Colonic mucosa (tissue), 4 donors: ENCODE results near the gene SLC39A8. TPM values are rescaled to one million over a fixed set of nuclear protein-coding genes. Genes with fewer than 3 reads are reported as not detected.
"Not testable (repeated sequence)": the region's sequence is repeated elsewhere in the genome, so short reads cannot be mapped to it uniquely, and the experiment has no call there.

ENCODE experiments used
- DNase-seq: peaks from one replicate; pipeline ENCODE4 v3.0.0-alpha.2; 2020
- H3K27ac ChIP-seq: fragments of 200-600 bp; one replicate; pipeline ENCODE4 v1.8.0; 2021
- H3K27me3 ChIP-seq: fragments of 200-600 bp; one replicate; pipeline ENCODE4 v1.8.0; 2021
- H3K36me3 ChIP-seq: fragments of 200-600 bp; one replicate; pipeline ENCODE4 v1.8.0; 2021
- H3K4me1 ChIP-seq: fragments of 200-600 bp; one replicate; pipeline ENCODE4 v1.8.0; 2021; ENCODE audit warnings: mild to moderate bottlenecking
- H3K4me3 ChIP-seq: fragments of 200-600 bp; one replicate; pipeline ENCODE4 v1.8.0; 2021
- H3K9ac ChIP-seq, 2 donors: one replicate each; pipeline ENCODE4 v1.7.0; 2013; ENCODE audit warnings: control low read depth in 2 of 2, low read depth in 2 of 2, low read length in 2 of 2
- H3K9me3 ChIP-seq: fragments of 200-600 bp; one replicate; pipeline ENCODE4 v1.8.0; 2021
- intact Hi-C: fragments of 100-400 bp; cut with DNase I; formaldehyde crosslinking; loops from one replicate; pipeline ENCODE4 v1.14.1; 2022
- total RNA-seq, 2 donors: library from RNA; stranded (reverse); fragmentation: NEBNext Ultra II Directional in 1 of 2; extraction: Animal tissue kit (Norgen Biotek cat#: 25700) in 1 of 2; gene quantifications; one replicate each; pipeline ENCODE4 v1.2.1, GENCODE V29; 2021
- TF ChIP-seq, protein P1 (sequence below): fragments of 200-600 bp; IDR thresholded peaks from one replicate; pipeline ENCODE4 v1.8.0; 2022; ENCODE audit warnings: antibody characterized with exemption, mild to moderate bottlenecking
- donor health status: healthy.
- donor health status: DM: no; HTN: no; CAD: no.
- donor health status: DM: no; HTN: no; CAD: no.

SLC39A8 gene
- total RNA-seq, 2 donors from 2014 or later = 75.4 to 104 TPM

DNA sequence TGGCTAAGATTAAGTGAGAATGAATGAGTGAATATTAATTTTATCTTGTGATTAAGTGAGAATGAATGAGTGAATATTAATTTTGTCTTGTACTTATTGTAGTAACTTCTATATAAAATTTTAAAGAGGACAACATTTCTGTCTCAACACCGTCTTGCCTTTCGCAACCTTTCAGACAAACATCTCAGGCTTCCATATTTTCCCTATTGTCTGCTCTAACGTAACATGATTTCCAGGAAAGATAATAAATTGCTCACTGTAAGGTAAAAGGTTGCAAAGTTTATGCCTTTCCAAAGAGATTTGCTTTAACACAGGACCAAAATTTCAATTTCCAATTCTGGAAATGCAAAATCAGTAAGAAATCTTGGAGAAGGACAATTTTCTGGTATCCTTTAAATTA is 41.7 kb upstream of the SLC39A8 start:
- H3K4me1 ChIP-seq = no peaks in the 10 kb centered on the region
- H3K36me3 ChIP-seq = no peaks in the 10 kb centered on the region
- no peak overlapping the region for H3K27ac ChIP-seq
- no peaks in the 10 kb centered on the region for H3K9me3 ChIP-seq
- H3K4me3 ChIP-seq = no peak overlapping the region
- H3K9ac ChIP-seq = no peak overlapping the region
- DNase-seq = no peak
- no peaks in the 10 kb centered on the region for H3K27me3 ChIP-seq
- TF ChIP-seq, protein P1, sequence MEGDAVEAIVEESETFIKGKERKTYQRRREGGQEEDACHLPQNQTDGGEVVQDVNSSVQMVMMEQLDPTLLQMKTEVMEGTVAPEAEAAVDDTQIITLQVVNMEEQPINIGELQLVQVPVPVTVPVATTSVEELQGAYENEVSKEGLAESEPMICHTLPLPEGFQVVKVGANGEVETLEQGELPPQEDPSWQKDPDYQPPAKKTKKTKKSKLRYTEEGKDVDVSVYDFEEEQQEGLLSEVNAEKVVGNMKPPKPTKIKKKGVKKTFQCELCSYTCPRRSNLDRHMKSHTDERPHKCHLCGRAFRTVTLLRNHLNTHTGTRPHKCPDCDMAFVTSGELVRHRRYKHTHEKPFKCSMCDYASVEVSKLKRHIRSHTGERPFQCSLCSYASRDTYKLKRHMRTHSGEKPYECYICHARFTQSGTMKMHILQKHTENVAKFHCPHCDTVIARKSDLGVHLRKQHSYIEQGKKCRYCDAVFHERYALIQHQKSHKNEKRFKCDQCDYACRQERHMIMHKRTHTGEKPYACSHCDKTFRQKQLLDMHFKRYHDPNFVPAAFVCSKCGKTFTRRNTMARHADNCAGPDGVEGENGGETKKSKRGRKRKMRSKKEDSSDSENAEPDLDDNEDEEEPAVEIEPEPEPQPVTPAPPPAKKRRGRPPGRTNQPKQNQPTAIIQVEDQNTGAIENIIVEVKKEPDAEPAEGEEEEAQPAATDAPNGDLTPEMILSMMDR = no peak
- intact Hi-C loops = no loop called here

DNA sequence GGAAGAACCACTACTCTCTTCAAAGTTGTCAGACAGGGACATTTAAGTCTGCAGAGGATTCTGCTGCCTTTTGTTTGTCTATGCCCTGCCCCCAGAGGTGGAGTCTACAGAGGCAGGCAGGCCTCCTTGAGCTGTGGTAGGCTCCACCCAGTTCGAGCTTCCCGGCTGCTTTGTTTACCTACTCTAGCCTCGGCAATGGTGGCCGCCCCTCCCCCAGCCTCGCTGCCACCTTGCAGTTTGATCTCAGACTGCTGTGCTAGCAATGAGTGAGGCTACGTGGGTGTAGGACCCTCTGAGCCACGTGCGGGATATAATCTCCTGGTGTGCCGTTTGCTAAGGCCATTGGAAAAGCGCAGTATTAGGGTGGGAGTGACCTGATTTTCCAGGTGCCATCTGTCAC is 35.0 kb upstream of the SLC39A8 start:
- H3K36me3 ChIP-seq, H3K4me1 ChIP-seq, H3K4me3 ChIP-seq, H3K27me3 ChIP-seq, H3K9me3 ChIP-seq, intact Hi-C loops, H3K9ac ChIP-seq, H3K27ac ChIP-seq: not testable (repeated sequence)
- peak; percentile 25 for DNase-seq

DNA sequence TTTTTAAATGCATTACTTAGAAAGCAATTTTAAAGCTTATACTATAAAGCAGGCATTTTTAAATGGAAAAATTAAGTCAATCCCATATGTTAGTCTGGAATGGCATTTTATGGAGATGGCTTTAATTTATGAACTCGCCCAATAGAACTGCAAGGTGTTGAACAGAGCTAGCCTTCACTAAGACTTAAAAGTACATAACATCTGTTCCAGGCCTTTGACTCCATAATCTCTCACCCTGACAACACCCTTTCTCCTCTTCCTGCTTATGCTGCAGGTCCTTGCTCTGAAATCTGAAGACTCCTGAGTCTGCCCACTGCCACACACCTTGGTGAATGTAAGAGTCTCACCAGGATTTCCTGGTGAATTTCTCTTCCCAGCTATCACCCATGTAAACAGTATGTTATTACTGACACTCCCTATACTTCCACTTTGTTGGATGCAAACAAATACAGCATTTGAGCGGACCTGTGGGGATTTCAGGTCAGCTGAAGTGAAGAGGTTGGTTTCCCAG is 17.7 kb upstream of the SLC39A8 start:
- Histone ChIP-seq H3K4me3 (no peak overlapping the region), H3K9me3 (no peaks in the 10 kb centered on the region), H3K9ac (no peak overlapping the region), H3K27me3 (no peaks in the 10 kb centered on the region), H3K36me3 (no peaks in the 10 kb centered on the region), H3K27ac (peak overlapping the region; percentile 13), H3K4me1 (no peaks in the 10 kb centered on the region)
- DNase-seq = peak; percentile 29
- intact Hi-C loops = no loop called here
- TF ChIP-seq, protein P1 = no peak

DNA sequence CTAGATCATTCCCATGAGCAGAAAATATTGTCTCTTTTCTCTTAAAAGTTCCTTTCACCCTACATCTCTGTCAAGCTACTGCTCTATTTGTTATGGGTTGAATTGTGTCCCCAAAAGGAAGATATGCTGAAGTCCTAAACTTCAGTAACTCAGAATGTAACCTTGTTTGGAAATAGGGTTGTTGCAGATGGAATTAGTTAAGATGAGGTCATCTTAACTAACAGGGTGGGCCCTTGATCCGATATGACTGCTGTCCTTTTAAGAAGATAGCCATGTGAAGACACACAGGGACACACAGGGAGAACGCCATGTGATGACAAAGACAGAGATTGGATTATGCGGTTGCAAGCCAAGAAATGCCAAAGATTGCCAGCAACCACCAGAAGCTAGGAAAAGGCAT is 12.8 kb upstream of the SLC39A8 start:
- no peaks in the 10 kb centered on the region for H3K4me1 ChIP-seq
- no peak overlapping the region for H3K27ac ChIP-seq
- H3K4me3 ChIP-seq = no peak overlapping the region
- TF ChIP-seq, protein P1 = no peak
- H3K9ac ChIP-seq = no peak overlapping the region
- no peak for DNase-seq
- H3K27me3 ChIP-seq = no peaks in the 10 kb centered on the region
- H3K36me3 ChIP-seq = no peaks in the 10 kb centered on the region
- intact Hi-C loops = no loop called here
- no peaks in the 10 kb centered on the region for H3K9me3 ChIP-seq

DNA sequence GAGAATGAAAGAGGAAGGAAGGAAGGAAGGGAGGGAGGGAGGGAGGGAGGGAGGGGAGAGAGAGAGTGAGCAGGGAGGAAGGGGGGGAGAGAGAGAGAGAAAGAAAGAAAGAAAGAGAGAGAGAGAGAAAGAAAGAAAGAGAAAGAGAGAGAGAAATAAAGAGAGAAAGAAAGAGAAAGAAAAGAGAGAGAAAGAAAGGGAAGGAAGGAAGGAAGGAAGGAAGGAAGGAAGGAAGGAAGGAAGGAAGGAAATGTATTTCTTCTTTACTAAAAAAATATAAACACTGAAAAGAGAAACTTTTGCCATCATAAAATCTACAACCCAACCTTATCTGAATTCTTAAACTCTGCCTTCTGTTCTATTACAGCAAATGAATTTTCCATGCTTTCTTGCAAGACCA is 12.4 kb upstream of the SLC39A8 start:
- H3K27ac ChIP-seq, H3K36me3 ChIP-seq, H3K9me3 ChIP-seq, DNase-seq, H3K4me1 ChIP-seq, intact Hi-C loops, H3K9ac ChIP-seq, H3K4me3 ChIP-seq, H3K27me3 ChIP-seq: not testable (repeated sequence)

DNA sequence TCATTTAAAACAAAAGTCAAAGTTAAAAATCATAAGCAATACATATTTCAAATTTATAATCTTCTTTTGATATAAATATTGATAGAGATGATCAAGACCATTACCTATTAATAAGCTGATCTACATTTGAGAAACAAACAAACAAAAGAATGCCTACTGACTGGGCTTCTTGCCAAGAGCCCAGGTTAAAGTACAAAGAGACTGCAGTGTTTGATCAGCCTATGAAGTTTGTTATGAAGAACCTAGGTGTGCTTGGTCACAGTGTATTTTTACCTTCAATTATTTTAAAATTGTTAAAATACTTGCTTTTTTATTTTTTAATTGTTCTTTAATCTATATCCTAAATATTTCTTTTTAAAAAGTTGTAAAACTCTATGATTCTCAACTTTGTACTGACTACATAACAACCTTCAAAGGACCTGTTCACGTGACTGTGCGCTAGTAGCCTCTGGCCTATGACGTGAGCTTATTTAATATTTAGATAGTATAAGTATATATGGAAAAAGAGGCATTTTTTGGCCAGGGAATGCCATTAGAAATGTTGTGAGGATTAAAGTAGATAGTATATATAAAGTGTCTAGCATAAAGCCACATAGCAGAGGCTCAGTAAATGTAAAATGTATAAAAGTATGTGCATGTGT is 11.4 kb upstream of the SLC39A8 start:
- peak; percentile 74 for DNase-seq
- H3K9me3 ChIP-seq = no peaks in the 10 kb centered on the region
- intact Hi-C loops = no loop called here
- no peaks in the 10 kb centered on the region for H3K36me3 ChIP-seq
- TF ChIP-seq, protein P1 = no peak
- no peak overlapping the region for H3K4me3 ChIP-seq
- H3K4me1 ChIP-seq = no peaks in the 10 kb centered on the region
- no peak overlapping the region for H3K9ac ChIP-seq
- H3K27me3 ChIP-seq = no peaks in the 10 kb centered on the region
- no peak overlapping the region for H3K27ac ChIP-seq
